ENCODE measurements around the gene TRIP11.

GRCh38 chr14:91953170-91953985 lies 86.5 kb downstream of the TRIP11 start:
- no peak for TF ChIP-seq EZH2phosphoT487 (IDR thresholded peaks at IDR 0.05; ENCODE audit: low read length)
- no peak for TF ChIP-seq EZH2 (optimal IDR thresholded peaks at IDR 0.05; ENCODE audit: low read depth, low read length)
- TF ChIP-seq CTCF (IDR thresholded peaks at IDR 0.05; ENCODE audit: low read length): no peak

All from MM.1S (cell line).